Measurements from ENCODE around the gene AP1G2.
"Not testable (repeated sequence)": the region's sequence is repeated elsewhere in the genome, so short reads cannot be mapped to it uniquely, and the experiment has no call there.

AP1G2 gene

DNA sequence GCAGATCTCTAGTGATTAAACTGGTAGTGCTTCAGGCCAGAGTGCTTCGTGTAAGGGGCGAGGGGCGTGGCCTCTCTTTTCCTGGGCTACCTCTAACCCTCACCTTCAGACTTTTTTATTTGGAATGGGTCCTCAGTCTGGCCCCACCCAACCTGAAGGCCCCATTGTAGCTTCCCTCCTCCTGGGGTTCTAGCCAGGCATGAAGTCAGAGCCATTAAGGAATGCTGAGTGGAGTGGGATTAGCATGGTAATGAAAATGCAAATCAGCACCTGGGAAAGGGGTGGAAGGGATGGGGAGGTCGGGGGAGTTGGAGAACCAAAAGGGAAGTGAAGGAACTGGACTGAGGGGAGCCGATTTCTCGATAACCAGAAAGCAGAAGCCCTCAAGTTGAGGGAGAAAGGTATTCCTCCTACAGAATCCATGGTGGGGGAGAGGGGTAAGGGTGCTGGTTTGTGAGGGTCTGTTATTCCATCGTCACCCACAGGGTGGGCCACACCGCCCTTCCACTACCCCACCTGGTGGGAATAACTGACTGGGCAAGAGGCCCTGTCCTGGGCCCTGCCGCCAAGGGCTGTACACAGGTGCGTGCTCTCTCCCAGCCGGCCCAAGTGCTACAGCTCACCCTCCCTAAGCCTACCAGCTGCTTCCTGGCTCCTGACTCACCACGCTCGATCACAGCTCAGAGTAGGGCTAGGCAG is 30.1 kb downstream of the AP1G2 start:
- no peak for DNase-seq

DNA sequence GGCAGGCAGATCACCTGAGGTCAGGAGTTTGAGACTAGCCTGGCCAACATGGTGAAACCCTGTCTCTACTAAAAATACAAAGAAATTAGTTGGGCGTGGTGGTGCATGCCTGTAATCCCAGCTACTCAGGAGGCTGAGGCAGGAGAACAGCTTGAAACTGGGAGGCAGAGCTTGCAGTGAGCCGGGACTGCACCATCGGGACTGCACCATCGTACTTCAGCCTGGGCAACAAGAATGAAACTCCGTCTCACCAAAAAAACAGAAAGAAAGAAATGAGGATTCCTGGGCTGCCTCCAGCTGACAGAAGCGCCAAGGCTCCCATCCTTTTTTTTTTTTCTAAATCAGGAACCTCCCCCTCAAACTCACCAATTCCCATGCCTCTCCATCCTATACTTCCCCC is 30.7 kb downstream of the AP1G2 start:
- not testable (repeated sequence) for DNase-seq

DNA sequence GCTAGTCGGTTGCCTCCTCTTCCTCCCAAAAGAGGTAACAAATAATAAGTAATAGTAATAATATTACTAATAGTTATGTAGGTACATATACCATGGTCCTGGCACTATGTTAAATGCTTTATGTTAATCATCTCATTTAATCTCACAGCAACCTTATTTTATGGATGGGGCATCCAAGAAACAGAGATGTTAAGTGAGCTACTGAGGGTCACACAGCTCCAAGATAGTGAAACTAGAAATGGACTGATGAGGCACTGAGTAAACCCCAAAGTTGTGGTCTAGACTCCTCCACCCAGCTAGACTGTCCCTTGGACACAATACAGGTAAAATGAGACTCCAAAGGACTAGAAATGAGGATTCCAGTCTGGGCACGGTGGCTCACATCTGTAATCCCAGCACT is 31.1 kb downstream of the AP1G2 start:
- no peak for DNase-seq

DNA sequence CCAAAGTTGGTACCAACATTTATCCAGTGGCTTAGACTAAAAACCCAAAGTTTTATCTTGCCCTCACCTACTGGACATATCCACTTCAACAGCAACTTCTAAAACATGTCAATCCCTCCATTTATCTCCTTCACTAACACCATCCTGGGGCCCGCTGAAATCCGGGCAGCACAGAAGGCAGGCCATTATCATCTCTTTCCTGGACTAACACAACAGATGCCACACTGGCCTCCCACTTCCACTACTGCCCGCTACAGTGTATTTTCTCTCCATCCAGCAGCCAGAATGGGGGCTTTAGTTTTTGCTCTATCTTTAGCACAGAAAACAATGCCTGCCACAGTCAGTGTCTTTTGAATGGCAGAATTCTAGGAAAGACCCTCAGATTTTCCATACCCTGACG is 31.6 kb downstream of the AP1G2 start:
- no peak for DNase-seq

DNA sequence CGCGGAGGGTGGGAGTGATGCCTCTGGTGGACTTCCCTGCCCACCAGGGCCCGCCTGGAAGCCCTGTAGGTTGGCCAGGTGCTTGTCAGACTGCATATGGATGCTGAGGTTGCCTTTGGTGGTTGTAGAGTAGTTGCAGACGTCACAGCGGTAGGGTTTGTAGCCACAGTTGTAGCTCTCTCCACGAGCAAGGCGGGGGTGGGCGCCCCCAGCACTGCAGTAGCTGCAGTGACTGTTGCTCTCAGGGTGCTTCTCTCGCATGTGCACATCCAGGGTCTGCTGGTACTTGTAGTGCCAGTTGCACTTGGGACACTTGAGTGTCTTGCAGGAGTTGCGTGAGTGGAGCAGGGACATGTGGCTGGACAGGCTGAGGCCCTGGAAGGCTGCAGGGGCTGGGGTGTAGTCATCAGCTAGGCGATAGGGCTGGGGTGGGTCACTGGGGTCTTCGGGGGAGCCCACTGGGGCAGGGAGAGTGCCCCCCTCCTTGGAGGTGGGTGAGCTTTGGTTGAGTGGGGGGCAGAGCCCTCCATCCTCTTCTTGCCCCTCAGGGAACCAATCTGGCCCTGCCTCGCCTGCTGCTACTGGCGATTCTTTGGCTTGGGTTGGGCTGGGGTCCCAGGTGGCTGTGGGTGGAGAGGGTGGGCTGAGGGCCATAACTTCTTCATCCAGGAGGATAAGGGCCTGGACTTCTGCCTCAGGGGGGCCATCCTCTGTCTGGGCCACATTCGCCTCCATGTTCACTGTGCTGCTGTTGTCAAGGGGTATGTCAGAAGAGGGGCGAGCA is 33.7 kb downstream of the AP1G2 start:
- no peak for DNase-seq

DNA sequence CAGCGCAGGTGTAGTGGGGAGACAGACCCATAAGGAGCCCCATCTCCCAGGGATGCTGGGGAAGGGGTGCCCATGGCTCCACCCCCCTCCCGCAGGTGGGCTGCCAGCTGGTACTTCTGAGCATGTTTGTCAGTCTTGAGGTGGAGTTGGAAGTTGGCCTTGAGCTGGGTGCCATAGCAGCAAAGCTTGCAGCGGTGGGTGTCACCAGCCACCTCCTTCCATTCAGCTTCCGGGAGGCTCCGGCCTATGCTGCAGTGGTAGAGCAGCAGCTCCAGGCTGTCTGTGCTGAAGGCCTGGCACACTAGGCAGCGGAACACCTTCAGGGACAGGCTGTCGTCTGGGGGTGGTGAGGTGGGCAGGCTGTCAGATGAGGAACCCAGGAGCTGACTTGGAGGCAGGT is 34.9 kb downstream of the AP1G2 start:
- no peak for DNase-seq

DNA sequence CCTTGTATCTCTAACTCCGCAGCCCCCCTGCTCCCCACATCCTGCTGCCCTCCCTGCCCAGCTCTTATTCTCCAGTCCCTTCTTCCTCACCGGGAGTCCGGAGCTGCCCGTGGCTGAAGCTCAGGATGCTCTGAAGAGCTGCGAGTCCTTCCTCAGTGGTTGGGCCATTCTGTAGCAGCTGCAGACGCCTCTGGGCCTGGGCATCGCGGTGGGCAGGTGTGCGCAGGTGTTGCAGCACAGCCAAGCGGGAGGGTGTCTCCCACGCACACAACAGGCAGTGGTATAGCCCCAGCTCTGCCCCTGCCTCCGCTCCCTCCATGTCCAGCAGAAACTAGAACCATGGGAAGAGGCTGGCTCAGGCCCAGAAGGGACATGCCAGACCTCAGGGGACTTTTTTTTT is 36.2 kb downstream of the AP1G2 start:
- DNase-seq: no peak

DNA sequence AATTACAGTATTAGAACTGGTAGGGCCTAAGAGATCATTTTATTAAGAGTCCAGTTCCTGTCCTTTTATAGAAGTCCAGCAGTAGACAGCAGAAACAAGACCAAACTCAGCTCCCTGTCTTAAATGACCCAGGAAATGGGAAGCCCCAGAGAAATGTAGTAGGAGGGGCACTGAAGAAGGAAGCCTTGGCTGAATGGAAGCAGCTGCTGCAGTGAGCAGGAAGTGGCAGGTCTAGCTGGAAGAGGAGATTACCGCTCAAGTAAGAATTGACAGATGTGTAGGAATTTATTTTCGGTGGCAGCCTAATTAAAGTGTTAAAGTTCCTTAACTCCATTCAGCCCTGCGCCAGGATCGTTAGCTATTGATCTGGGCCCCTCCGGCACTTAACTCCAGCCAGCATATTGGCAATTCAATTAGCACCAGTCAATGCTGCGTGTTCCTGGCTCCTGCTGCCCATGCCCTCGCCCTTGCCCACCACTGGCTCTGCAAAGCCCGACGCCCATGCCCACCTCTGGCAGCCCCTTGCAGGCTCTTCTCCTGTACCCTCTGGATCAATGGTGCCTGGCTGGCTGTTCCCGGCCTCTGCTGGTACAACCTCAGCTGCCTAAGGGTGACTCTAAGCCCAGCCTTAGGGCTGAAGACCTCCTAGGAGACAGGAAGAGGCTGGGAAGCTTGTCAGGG is 37.1 kb downstream of the AP1G2 start:
- no peak for DNase-seq

DNA sequence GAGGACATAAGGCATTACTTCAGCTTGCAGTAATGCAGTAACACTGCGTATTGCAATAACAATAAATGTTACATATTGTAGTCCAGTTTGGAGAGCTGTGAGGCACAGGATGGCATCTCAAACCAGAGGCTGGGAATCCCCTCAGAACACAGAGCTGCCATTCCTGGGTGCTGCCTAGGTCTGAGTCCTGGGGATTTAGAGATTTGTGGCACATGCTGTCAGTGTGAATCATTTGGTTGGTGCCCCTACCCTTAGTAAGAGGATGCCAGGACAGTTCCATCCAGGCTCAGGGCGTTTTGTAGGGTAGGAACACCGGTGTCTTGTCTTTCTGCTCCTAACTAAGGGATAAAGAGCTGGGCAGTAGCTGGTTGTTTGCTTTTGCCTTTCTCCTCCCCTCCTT is 38.6 kb downstream of the AP1G2 start:
- no peak for DNase-seq

DNA sequence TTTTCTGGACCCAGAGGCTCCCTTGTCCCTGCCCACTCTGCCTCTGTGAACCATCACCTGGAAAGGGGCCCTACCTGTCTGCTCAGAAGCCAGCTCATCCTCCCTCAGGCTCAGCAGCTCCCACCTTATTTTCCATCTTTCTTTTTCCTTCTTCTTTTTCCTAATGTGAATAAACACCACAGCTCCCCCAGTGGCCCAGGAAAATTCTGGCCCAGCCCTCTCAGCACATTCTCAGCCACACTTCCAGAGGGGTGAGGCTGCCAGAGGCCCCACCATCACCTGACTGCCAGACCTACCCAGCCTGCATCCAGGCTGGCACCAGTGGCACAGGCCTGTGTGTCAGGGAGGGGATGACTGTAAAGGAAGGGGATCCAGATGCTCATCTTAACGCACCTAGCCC is 39.0 kb downstream of the AP1G2 start:
- no peak for DNase-seq

DNA sequence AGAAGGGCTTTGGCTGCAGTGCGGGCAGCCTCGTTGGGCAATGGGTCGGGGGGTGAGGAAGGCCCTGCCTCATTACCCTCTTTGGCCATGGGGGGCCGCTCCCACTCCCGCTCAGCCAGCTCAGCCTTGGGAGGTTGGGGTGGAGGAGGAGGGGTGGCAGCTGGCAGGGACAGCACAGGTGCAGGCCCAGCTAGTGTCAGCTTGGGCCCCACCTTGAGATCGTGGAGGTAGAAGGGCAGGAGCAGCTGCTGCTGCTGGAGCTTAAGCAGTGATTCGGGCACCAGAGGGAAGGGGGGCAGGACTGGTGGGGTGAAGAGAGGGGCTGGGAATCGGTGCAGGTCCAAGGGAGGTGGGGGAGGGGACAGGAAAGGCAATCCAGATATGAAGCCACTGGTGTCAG is 42.0 kb downstream of the AP1G2 start:
- no peak for DNase-seq

DNA sequence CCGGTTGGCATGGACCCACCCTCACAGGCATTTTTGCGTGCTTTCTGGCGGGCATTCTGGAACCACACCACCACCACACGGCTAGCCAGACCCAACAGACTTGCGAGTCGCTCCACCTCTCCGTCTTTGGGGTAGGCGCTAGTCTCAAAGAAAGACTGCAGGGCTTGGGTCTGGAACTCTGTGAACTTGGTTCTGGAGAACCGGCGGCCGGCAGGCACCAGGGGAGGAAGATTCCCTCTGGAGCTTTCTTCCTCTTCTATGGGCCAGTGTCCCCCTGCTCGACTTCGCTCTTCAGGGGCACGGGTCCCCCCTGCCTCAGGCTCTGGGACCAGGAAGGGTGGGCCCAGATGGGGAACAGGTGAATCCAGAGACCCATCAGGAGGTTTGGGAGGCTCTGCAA is 42.6 kb downstream of the AP1G2 start:
- no peak for DNase-seq

DNA sequence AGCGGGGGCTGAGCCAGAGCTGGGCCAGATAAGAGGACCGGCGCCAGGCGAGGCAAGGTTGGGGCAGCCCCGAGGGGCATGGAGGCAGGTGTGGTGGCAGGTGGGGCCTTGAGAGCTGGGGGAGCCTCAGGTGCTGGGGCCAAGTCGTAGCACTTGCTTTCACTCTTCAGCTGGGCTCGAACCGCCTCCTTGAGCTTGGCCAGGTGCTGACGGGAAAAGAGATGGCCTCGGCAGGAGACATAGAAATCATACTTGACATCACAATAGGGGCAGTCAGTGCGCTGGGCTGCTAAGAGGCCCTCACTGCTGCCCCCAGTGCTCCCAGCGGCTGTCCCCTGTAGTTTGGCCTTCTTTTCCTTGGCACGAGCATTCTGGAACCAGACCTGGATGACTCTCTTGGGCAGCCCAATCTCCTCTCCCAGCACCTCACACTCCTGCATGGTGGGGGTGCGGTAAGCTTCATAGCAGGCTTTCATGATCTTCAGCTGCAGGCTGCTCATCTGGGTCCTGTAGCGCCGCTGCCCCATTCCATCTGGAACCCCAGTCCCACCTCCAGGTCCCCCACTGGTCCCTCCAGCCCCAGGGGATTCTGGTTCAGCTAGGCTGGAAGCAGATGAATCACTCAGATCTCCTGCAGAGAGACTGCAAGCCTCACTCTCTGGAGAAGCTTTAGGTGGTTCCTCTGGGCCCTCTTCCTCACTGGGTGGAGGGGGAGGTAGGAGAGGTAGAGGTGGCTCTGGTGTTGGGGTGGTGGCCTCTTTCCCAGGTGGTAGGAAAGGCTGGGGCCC is 44.2 kb downstream of the AP1G2 start:
- DNase-seq: no peak

DNA sequence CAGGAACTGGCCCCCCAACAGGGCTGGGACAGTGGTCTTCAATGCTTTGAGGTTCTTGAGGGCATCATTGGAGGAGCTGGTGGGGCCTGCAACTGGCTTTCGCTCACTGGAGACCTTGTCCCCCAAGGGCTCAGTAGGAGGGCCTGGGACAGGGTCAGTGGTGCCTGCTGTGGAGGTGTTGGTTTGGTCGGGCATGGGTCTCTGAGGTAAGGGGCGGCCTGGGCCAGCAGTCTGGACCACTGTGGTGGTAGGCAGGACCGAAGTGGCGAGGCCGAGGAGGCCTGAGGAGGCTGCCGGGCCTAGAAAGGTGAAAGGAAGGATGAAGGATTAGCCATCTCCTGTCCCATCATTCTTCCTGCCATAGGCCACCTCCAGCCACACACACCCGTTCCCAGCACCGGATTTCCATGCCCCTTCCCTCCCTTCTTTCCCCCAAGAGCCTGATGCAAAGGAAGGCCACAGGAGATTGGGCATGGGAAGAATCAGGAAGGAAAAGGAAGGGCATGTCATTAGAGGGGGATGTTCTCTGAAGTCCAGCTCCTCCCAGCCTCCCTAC is 44.9 kb downstream of the AP1G2 start:
- DNase-seq: no peak

DNA sequence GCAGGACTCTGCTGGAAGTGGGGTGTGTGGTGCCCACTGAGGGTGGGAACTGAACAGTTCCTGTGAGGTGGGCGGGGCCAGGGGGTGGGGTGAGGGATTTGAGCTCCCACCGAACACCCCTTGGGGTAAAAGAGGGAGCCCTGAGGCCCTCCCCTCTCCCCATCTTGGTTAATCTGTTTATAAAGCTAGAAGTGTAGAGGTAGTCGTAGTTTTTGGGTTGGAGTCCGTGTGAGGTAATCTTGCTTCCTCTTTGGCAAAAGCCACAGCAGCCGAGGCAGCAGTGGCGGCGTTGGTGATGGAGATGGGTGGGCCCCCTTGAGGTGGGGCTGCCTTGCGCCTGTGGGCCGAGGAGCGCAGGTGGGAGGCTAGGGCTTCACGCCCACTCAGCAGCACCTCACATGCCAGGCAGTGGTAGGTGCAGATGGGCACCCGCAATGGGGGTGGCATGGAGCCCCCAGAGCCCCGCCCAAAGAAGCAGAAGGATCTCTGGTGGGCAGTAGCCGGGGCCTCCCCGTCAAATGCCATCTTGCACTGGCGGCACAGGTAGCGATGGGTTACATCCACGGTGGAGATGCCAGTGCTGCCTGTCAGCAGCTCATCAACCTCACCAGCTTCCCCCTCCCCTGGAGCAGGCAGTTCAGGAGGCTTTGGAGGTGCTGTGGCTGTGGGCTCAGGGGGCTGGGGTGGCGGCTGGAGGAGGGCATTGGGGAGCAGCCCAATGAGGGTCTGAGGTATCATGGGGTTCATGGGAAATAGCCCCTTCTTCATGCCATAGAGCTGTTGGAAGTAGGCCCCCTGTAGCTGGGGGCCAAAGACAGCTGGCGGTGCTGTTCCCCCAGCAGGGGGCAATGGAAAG is 45.6 kb downstream of the AP1G2 start:
- DNase-seq: no peak

DNA sequence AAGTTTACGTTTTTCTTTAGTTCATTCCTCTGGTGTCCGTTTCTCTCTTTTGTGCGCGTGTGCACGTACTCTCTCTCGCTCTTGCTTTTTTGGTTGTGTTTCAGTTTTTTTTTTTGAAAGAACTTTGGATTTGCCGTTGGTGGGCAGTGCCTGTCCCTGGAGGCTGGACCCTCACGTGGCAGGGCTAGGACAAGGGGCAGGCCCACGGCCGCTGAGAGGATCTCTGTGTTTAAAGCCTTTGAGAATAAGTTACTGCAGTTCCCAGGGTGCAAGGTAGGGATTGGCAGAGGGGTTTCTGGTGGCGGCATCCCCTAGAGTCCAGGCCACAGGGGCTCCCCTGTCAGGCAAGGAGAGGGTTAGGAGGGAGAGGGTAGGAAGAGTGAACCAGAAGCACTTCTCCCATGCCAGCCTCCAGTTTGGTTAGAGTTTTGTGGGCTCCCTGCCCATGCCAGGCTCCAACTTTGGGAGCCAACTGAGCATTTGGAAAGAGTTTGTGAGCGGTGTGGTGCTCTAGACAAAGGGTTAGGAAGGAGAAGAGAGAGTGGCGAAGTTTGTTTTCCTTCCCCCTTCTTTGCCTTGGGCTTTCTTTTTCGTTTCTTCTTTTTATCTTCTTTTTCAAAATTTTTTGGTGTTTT is 46.6 kb downstream of the AP1G2 start:
- no peak for DNase-seq

DNA sequence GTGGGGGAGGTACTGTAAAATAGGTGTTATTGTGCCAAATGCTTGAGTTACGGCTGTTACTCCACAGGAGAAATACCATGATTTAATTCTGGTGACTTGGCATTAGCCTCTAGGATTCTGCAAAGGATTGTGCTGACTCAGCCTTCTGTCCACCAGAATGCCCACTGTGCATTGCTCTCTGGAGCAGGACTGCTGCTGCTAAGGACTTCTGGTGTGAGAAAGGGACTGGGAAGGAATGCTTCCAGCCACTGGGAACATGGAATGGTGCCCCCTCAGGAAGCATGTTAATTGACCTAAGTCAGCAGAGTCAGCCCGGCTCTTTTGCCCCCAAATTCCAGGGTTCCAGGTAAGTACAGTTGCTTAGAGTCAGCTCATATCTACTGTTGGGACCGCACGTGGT is 48.9 kb downstream of the AP1G2 start:
- no peak for DNase-seq

DNA sequence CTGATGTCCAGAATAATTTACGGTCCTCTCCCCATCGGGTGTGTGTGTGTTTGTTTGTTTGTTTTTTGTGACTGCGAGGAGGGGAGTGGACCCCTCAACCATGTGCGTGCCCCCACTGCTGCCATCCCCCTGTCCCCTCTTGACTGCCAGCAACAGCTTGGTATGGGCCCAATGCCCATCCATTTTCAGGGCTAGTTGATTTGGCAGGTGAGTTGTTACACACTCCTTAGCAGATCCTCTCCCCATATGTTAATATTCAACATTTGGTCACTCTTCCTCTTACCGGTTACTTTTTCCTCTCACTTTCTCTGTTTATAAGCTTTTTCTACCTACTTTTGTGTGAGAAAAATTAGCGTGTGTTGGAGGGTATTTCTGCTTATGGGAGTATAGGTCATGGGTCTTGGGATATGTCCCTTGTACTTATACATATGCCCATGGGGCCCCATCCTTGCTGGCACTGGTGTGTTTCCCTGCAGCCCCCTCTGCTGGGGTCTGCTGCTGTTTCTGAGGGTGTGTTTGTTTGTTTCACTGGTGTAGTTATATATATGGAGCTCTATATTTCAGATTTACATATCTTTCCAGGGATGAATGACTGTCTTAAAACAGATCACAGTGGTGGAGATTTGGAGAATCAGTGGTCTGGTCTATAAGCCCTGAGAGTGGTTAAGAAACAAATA is 49.8 kb downstream of the AP1G2 start:
- DNase-seq: no peak

DNA sequence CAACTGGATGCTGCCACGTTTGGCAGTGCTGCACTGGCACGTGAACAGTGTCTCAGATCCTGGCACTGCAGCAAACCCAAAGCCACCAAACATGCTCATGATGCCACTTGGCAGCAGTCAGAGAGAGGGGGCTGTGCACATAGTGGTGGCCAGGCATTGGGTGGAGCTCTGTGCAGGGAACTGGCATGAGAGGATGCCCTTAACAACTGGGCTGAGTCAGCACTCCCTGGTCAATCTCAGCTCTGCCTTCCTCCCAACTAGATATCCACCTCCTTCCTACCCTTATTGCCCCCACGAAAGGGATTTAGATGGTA is 53.0 kb downstream of the AP1G2 start:
- DNase-seq: no peak

DNA sequence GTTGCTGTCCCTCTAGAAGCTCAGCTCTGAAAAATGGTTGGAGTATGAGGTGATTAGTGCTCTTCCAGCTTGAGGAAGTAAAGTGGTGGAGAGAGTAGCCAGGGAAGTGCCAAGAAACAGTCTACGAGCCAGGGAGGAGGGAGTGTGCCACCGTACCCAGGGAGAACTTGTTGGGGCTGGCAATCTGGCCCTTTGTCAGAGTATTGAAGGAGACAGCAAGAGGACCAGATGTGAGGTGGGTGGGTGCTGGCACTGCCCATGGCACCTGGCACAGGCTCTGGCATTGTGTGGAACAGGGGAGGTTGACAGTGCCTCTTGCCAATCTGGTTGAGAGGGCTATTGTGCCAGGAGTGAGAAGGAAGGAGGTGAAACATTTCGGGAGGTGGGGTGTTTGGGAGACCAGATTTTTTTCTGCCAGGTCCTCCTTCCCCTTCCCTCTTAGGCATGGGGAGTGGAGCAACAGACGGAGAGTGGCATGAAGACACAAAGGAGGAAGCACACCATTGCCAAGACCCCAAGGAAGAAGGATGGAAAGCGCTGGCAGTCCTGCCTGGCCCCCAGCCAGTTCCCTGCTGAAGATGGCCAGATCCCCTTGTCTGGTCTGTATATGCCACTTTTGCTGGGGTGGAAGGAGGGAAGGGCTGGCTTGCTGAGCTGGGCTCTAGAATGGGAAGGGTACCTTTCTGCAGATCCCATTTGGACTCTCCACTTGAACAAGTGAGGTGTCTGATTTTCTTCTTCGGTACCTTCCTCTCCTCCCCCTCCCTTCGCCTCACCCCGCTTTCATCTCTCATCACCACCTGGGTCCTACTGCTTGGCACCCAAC is 53.6 kb downstream of the AP1G2 start:
- DNase-seq: no peak
